NB4 (cell line): ENCODE results near the gene GLYATL1B.

Experiments used
- POLR2A ChIP-seq: IDR thresholded peaks from 2 replicates; pipeline ENCODE4 v1.6.1; 2011; ENCODE audit warnings: mild to moderate bottlenecking; ENCODE audit not compliant: insufficient read length; ENCODE audit errors: extremely low read depth
- TF ChIP-seq, protein P1 (sequence below): IDR thresholded peaks from one replicate; pipeline ENCODE4 v1.5.1; 2012; ENCODE audit warnings: low read depth, low read length
- TF ChIP-seq, protein P2 (sequence below): IDR thresholded peaks from 2 replicates; pipeline ENCODE4 v1.6.1; 2011; ENCODE audit warnings: low read depth, low read length

DNA sequence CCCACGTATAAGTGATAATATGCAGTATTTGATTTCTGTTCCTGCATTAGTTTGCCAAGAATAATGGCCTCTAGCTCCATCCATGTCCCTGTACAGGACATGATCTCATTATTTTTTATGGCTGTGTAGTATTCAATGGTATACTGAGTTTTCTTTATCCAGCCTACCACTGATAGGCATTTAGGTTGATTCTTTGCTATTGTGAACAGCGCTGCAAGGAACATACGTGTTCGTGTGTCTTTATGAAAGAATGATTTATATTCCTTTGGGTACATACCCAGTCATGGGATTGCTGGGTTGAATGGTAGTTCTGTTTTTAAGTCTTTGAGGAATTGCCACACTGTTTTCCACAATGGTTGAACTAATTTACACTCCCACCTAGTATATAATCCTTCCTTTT, 55.1 kb downstream of the GLYATL1B start:
- TF ChIP-seq, protein P1, sequence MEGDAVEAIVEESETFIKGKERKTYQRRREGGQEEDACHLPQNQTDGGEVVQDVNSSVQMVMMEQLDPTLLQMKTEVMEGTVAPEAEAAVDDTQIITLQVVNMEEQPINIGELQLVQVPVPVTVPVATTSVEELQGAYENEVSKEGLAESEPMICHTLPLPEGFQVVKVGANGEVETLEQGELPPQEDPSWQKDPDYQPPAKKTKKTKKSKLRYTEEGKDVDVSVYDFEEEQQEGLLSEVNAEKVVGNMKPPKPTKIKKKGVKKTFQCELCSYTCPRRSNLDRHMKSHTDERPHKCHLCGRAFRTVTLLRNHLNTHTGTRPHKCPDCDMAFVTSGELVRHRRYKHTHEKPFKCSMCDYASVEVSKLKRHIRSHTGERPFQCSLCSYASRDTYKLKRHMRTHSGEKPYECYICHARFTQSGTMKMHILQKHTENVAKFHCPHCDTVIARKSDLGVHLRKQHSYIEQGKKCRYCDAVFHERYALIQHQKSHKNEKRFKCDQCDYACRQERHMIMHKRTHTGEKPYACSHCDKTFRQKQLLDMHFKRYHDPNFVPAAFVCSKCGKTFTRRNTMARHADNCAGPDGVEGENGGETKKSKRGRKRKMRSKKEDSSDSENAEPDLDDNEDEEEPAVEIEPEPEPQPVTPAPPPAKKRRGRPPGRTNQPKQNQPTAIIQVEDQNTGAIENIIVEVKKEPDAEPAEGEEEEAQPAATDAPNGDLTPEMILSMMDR: no peak
- TF ChIP-seq POLR2A: no peak
- TF ChIP-seq, protein P2, sequence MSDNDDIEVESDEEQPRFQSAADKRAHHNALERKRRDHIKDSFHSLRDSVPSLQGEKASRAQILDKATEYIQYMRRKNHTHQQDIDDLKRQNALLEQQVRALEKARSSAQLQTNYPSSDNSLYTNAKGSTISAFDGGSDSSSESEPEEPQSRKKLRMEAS: no peak
